Activated CD4-positive, alpha-beta T cell treated with anti-CD3 and anti-CD28 coated beads, Interleukin-2, amount 50 U/mL, for 24 hours (primary cell): Measurements from ENCODE around the gene TMEM106C.

ENCODE experiments used
- DNase-seq, 2 donors: peaks; one replicate each; pipeline ENCODE4 v3.0.0-alpha.2; 2020; ENCODE audit warnings: low read depth in 1 of 2, low spot score in 1 of 2

Gene TMEM106C

GRCh38 chr12:48015129-48015528 lies 51.7 kb downstream of the TMEM106C start:
- no peak for DNase-seq

DNA sequence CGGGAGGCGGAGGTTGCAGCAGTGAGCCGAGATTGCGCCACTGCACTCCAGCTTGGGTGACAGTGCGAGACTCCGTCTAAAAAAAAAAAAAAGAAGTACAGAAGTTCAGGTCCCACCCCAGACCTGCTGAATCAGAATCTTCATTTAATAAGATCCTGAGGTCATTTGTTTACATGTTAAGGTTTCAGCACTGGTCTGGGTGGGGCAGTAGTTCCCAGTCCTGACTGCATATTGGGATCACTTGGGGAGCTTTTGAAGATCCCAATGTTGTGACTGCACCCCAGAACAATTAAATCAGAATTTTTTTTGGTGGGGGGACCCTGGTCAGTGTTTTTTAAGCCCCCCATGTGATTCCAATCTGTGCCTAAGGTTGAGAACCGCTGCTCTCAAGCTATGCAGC lies 52.6 kb downstream of the TMEM106C start:
- DNase-seq, result no peak

GRCh38 chr12:48016373-48017020 lies 53.1 kb downstream of the TMEM106C start:
- no peak for DNase-seq

DNA sequence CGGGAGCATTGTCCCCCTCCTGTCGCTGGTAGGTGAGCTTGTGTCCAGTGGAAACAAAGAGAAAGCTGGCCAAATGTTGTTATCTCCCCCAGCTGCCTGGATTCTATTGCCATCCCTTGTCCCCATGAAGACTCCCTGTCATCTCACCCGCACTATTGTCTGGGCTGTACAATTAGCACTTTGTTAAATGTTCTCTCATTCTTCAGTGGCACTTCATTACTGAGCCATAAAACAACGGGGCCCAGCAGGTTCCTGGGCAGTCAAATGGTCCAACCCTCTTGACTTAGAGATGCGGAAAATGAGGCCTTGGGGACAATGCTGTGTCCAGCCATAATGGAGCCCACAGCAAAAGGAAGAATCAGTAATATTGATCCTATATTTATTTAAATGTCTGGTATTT lies 54.1 kb downstream of the TMEM106C start:
- DNase-seq, result no peak

DNA sequence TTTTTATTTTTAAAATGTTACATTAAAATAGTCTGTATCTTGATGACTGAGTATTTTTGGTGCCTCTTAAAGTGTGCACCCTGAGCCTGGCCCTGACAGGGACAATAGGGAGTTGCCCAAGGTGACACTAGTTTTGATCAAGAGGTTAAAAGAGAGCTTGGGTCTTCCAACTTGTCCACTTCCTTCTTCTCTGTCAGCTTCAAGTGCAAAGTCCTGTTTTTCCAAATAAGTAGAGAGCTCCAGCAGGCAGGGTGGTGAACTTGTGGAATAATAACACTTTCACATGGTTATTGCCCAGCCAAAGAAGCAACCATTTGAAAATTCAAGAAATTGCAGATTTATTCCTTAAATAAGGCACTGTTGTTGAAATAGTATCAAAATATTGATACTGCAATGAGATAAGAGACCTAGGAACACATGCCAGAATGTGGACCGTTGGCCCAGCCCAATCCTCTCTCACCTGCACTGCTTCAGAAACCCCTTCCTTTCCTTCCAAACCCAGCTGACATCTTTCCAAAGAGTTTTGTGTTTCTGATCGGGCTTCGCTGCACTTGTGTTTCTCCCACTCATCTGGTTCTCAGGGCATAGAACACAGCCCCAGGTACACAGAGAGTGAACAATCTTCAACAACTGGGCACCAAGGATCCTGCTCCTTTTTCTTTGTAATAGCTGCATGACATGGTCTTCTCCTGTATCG lies 54.7 kb downstream of the TMEM106C start:
- no peak for DNase-seq
